Uterus (tissue), 2 donors: ENCODE measurements around the gene KRT39.

Source experiments
- POLR2A ChIP-seq, 2 donors: fragments of 450-650 bp; IDR thresholded peaks; one replicate each; pipeline ENCODE4 v1.6.1; 2016; ENCODE audit warnings: antibody characterized with exemption in 2 of 2, mild to moderate bottlenecking in 1 of 2, moderate library complexity in 1 of 2
- TF ChIP-seq, protein P1 (sequence below), 4 experiments: fragments of 200-600 bp in 2 of 4; fragments of 450-650 bp in 2 of 4; sonication (generic) in 2 of 4; IDR thresholded peaks; one replicate each; pipeline ENCODE4 v1.5.1; 2016 to 2019; ENCODE audit warnings: antibody characterized with exemption in 4 of 4, mild to moderate bottlenecking in 2 of 4, moderate library complexity in 1 of 4

DNA sequence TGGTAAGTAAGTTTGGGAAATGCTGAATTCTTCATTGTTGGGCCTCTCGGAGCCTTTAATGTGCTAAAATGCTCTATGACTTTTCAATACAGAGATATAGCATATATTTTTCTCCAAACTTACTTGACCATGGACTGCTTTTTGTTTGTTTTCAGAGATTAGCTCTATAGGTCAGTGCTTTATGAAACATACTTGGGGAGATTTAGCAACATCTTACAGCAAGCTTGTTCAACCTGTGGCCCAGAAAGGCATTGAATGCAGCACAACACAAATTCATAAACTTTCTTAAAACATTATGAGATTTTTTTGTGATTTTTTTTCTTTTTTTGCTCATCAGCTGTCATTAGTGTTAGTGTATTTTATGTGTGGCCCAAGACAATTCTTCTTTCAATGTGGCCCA lies 43.2 kb upstream of the KRT39 start:
- TF ChIP-seq POLR2A (IDR thresholded peaks at IDR 0.05), result no peak
- TF ChIP-seq, protein P1, sequence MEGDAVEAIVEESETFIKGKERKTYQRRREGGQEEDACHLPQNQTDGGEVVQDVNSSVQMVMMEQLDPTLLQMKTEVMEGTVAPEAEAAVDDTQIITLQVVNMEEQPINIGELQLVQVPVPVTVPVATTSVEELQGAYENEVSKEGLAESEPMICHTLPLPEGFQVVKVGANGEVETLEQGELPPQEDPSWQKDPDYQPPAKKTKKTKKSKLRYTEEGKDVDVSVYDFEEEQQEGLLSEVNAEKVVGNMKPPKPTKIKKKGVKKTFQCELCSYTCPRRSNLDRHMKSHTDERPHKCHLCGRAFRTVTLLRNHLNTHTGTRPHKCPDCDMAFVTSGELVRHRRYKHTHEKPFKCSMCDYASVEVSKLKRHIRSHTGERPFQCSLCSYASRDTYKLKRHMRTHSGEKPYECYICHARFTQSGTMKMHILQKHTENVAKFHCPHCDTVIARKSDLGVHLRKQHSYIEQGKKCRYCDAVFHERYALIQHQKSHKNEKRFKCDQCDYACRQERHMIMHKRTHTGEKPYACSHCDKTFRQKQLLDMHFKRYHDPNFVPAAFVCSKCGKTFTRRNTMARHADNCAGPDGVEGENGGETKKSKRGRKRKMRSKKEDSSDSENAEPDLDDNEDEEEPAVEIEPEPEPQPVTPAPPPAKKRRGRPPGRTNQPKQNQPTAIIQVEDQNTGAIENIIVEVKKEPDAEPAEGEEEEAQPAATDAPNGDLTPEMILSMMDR (IDR thresholded peaks at IDR 0.05), result no peak
